Endothelial cell of hepatic sinusoid (primary cell): ENCODE data around the gene PEX11A.

ENCODE experiments used
- in situ Hi-C: cut with HindIII; loops from 2 replicates; pipeline ENCODE4 v1.10.0; 2017; ENCODE audit warnings: low sequenced_read_pairs

Gene PEX11A

DNA sequence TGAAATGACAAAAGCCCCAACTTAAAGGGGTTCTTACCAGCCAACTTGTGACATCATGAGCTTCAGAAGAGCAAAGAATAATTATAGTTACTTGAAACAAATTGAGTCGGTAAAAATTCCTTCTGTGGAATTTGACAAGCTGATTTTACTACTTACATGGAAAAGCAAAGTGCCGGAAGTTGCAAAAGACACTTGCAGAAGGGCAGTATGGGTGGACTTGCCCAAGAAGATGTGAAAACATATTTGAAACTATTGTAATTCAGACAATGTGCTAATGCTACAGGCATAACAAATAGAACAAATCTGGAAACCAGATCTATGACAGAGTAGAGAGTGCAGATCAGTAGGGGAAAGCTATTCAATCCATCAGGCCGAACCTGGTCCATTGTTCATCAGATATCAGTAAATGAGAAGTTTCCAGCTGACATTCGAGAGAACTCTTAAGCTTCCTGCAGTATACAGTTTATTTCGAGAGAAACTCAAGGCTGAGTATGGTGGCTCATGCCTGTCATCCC is 32.8 kb downstream of the PEX11A start:
- in situ Hi-C loops, result no loop called here

DNA sequence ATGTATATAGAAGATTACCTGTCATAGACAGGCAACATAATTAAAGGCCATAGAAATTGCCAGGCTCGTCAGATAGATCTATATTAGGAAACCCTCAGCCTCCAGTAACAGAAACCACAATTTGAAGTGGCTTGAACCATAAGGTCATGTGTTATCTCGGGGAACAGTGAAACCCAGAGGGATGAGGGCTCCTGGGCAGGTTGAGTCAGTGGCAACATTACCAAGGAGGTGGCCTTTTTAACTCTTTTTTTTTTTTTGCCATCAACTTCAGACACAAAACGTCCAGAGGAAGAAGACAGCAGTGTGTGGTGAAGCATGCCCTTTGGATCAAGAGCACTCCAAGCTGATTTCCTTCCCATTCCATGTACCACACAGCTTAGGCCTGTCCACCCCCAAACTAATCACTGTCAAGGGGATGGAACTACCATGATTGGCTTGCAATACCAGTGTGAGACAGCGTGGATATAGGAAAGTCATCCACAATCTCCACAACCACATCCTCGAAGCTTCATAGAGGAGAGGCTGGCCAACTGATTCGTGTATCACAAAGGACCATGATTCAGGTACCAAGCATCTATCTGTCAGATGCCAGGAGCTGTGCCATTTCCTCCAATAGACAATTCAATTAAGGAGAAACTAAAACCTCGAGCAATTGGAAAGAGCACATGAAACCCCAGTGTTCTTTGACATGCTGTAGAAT is 34.3 kb downstream of the PEX11A start:
- in situ Hi-C loops, result no loop called here

DNA sequence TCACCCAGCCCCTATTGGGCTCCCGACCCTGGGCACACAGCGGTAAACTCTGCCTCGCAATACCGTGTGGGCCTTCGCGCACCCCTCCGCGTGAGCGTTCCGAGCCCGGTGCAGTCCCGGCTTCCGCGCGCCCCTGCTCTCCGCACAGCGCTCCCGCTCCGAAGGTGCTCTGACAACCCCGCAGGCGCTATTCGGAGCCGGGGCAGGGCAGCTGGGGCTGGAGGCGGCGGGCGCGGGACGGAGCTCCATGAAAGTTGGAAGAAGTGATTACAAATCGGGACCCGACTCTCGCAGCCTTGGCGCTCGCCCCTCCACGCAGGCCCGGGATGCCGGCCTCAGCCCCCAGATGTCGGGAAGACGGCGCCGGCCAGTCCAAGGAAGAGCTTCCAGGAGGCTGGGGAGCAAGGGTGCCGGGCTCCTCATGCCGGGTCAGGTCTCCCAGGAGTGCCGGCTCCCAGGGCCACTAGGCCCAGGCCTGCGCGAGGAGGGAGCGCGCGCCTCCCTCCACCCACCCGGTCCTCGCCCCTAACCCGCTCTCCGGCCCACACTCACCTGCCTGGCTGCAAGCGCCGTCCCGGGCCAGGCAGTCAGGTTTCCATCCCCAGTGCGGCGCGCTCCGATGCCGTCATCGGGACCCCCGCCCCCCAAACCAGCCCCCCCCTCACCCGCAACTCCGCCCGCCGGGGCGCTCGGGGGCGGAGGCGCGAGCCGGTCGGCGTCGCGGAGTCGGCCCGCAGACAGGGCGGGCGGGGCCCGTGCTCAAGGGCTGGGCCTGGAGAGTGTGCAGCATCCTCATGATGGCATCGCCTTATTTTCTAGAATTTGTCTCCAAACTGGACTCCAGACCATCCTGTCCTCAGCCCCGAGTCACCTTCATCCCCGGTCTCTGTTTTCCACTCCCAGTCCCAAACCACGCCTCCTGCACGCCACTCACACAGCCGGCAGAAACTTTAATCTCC is 35.4 kb downstream of the PEX11A start, which contains the start of gene KIF7:
KIF7 (minus strand) TSS at position 621 of the 959 bp plus-strand sequence. CDS start 2,537 bp downstream, outside the sequence.
- in situ Hi-C loops, result no loop called here

DNA sequence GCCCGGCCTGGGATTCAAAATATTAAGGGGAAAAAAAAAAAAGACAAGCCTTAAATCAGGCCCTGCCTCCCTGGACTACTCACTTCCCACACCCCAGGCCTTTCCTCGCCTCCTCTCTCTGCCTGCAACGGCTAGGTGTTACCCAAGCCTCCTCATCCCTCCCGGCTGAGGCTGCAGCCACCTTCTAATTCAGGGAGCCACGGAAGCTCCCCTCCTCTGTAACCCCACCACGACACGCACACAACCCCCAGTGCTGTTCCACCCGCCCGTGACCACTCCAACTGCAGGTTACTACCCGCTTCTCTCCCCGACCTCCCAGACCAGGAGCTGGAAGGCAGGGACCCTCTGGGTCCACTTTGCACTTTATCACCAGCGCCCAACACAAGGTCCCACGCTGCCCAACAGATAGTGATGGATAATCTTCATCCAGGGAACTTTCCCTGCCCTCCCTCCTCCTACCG is 36.2 kb downstream of the PEX11A start:
- in situ Hi-C loops, result no loop called here

DNA sequence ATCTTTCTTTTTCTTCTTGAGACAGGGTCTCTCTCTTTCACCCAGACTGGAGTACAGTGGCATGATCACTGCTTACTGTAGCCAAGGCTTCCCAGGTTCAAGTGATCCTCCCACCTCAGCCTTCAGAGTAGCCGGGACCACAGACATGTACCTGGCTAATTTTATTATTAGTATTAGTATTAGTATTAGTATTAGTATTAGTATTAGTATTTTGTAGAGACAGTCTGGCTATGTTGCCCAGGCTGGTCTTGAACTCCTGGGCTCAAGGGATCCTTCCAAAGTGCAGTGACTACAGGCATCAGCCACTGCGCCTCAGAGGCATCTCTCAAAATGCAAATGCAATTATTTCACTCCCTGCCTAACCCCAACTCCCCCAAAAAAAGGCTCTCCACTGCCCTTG is 37.0 kb downstream of the PEX11A start:
- in situ Hi-C loops, result no loop called here

DNA sequence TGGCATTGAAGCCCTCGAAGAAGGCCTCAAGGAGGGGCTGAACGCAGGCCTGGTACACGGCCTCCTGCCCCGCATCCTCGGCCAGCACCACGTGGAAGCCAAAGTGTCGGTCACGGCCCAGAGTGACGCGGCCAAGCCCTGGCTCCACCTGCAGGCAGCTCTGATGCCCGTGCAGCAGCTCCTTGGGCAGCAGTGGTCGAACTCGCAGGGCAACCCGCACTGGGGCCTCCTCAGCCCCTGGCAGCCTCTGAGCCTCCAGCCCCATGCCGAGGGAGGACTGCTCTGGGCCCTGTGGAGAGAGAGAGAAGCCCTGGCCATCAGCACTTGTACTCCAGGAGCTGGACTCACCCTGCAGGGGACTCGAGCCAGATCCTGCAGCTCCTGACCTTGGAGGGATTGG is 37.9 kb downstream of the PEX11A start:
- in situ Hi-C loops, result no loop called here

DNA sequence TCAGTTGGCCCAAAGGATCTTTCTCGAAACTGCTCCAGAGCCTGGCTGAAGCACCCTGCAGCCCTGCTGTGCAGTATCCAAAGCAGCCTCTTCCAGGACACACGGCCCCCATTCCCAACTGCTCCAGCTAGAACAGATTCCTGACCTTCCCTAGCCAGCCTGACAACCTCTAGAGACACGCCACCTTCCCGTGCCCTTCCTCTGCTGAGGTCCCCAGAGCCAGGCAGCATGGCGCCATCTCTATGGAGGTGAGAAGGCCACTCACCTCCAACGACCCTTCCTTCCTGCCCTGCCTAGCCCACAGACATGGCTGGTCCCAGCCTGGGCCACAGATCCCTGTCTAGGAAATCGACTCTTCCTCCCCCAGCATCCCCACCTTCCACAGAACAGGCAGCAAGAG is 38.4 kb downstream of the PEX11A start:
- in situ Hi-C loops, result no loop called here

DNA sequence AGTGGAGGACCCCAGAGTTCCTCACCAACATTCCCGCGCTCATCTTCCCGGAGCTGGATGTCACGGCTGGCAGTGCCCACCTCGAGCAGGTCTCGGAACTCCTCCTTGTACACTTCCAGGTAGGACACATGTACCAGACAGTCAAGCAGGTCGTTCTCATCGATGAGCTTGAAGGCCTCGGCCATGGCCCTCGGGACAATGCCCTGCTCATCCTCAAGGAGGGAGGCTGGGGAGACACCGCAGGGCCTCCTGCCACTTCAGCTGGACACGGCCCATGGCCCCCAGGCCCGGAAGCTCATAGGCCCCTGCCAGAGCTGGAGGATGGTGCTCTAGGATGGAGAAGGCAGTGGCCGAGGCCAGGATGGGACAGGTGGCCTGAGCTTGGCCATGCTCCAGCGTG is 40.8 kb downstream of the PEX11A start:
- in situ Hi-C loops, result no loop called here

DNA sequence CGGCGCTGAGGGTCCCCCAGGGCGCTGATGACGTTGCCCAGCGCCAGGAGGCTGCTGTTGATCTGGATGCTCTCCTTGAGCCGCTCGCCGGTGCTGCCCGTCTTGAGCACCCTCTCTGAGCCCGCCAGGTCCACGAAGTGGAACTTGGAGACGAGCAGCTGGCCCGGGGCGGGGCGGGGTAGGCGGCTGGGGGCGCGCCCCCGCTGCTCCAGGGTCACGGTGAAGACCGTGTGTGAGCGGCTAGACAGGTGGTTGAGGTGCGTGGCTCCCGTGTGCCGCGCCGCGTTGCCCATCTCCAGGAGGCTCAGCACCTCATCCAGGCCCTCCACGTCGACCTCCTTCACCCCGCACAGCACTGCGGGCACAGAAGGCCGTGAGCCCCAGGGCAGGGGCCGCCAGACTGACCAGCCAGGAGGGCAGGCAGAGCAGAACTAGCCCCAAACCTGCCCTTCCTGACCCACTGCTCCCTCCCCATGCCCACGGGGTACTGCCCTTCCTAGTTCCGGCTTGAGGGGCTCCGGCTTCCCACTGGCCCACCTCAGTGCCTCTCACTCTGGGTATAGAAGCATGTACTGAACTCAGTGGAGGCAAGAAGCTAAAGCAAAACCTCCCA is 41.4 kb downstream of the PEX11A start:
- in situ Hi-C loops, result no loop called here

DNA sequence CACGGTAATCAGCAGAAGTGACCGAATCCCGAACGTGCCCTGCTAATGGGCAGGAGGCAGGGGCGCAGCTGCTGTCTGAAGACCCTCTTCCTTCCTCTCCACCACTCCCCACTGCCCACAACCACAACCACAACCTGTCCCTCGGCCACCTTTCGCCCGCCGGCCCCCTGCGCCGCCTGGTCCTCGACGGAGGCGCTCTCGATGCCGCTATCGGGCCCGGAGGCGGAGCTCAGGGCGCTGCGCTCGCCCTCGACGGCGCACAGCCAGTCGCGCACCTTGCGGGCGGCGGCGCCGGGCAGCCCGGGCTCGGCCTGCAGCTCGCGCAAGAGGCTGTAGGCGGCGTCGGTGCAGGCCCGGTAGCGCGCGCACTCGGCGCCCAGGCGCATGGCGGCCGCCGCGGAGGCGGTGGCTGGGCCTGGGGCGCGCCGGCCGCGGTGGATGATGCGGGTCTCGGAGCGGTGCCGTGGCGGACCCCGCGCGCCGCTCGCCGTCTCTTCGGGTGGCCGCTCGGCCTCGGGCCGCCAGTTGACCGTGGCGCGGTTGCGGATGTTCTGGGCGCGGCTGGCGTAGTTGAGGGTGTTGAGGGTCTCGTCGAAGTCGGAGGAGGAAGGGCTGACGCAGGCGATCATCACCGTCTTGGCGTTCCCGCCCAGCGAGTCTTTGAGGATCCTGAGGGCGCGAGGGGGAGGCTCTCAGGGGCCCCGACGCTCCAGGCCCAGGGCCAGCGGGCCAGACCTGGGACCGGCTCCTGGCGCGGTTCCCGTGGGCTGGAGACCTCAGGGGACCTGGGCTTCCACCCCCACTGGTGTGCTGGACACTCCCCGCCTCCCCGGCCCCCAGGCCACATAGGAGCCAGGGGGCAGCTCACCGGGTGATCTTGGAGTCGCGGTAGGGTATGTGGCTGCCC is 42.2 kb downstream of the PEX11A start:
- in situ Hi-C loops, result no loop called here

DNA sequence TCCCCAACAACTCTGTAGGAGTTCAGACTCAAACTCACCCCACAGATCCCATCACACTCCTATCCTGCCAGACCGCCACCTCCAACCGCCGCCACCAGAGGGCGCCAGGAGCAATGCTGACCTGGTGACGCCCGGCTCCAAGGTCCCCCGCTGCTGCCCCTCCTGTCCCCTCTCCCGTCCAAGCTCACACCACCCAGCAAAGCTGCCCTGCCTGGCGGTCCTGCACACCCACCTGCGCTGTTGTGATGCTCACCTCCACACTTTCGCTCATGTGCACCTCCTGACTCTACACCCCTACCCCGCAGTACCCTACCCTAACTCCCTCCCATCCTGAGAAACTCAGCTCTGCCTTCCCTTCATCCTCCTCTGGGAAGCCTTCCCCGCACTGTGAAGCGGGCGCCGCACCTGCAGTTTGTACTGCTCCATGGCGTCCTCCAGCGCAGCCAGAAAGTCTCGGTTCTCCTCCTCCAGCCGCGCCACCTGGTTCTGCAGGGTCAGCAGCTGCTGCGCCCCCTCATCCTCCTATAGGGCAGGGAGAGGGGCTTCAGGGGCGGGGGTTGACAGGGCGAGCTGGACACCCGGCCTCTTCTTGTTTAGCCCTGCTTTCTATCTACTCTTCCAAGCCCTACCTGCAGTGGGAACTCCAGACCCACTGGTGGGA is 43.2 kb downstream of the PEX11A start:
- in situ Hi-C loops, result no loop called here

DNA sequence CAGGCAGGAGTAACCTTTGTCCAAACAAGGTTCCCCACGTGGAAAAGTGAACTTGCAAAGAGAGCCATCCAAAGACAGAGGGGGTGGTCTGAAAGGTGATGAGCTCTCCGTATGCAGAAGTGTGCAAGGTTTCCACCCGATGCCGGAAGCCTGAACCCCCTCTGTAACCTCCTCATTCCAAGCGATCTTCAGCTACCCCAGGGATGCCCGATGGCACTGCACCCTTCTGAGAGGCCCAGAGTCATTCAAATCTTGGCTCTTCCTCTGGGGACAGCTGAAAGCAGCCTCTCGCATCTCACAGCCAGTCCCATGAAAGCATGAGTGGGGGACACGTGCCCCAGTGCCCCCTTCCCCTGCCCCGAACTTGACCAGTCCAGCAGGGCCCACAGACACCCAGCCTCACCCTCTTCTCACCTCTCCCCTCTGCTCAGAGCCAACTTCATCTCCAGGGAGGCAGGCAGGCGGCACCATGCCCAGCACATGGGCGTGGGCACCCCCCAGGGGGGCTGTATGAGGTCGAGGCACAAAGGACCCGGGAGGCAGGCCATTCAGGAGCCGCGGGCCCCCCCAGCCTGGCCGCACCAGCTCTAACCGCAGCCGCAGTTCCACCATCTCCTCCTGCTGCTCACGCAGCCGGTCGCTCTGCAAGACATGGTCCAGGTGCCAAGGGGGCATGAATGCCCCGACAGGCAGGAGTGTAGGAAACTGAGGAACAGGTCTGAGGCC is 44.0 kb downstream of the PEX11A start:
- in situ Hi-C loops, result no loop called here

DNA sequence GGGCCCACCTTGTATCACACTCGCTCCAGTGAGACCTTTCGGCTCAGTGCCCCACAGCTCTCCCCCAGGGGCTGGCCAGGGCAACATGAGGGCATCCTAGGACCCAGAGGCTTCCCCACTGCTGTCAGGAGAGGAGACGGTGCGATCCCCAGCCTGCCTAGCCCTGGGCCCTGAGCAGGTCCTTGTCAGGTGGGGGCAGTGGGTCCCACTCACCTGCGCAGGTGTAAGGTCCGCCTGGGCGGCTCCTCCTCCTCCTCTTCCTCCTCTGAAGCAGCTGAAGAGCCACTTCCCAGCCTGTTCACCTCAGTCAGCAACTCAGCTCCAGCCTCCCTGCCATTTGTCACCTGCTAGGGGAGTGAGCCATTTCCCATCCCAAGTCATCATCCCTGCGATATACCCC is 44.9 kb downstream of the PEX11A start:
- in situ Hi-C loops, result no loop called here

DNA sequence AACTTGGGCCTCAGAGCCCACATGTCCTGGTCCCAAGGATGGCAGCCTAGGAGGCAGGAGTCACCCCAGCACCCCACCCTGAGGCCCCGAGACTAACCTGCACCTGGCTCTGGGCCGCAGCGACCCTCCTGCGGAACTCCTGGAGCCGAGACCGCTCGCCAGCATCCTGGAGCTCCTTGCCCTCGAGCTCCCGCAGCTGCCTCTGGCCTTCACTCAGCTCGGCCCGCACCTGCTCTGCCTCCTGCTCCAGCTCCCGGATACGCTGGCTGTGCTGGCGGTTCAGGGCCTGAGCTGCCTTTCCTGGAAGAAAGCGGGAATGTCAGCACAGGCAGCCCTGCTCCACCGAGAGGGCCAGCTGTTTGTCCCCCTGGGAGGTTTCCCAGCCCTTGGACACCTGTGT is 48.4 kb downstream of the PEX11A start:
- in situ Hi-C loops, result no loop called here

DNA sequence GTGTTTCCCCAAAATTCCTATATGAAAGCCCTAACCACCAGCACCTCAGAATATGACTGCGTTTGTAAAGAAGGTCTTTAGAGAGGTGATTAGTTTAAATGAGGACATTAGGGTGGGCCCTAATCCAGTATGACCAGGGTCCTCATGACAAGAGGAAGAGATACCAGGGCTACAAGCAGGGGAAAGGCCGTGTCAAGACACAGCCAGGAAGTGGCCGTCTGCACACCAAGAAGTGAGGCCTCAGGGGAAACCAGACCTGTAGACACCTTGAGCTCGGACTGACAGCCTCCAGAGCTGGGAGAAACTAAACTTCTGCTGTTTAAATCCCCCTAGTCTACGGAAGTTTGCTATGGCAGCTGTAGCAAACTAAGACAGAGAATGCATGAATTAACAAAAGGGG is 49.5 kb downstream of the PEX11A start:
- in situ Hi-C loops, result no loop called here

DNA sequence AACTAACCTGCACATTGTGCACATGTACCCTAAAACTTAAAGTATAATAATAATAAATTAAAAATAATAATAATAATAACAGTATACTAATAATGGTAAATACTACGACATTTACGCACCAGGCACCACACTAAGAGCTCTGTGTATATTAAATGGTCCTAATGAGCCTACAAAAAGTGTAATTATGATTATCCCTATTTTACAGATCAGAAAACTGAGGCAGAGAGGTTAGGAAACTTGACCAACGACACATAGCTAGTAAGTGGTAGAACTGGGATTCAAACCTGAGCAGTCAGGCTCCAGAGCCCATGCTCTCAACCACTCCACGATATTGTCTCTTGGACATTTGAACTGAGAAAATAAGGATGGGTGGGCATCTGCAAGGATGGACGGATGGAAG is 50.3 kb downstream of the PEX11A start:
- in situ Hi-C loops, result no loop called here

DNA sequence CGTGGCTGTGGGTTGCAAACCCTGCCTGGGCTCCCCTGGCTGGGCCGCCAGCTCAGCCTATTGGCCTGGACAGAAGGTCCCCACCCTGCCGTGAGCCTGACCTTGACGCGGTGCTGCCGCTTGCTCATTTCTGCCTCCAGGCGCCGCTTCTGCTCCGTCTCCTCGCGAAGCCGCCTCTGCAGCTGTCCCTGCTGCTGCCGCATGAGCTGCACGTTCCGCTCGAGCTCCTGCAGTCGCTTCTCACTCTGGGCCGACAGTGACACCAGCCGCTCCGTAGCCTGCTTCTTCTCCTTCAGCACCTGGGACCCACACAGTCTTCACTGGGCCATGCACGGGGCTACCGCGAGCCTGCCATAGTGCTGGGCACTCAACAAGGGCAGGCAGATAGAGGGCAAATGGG is 57.0 kb downstream of the PEX11A start:
- in situ Hi-C loops, result no loop called here

DNA sequence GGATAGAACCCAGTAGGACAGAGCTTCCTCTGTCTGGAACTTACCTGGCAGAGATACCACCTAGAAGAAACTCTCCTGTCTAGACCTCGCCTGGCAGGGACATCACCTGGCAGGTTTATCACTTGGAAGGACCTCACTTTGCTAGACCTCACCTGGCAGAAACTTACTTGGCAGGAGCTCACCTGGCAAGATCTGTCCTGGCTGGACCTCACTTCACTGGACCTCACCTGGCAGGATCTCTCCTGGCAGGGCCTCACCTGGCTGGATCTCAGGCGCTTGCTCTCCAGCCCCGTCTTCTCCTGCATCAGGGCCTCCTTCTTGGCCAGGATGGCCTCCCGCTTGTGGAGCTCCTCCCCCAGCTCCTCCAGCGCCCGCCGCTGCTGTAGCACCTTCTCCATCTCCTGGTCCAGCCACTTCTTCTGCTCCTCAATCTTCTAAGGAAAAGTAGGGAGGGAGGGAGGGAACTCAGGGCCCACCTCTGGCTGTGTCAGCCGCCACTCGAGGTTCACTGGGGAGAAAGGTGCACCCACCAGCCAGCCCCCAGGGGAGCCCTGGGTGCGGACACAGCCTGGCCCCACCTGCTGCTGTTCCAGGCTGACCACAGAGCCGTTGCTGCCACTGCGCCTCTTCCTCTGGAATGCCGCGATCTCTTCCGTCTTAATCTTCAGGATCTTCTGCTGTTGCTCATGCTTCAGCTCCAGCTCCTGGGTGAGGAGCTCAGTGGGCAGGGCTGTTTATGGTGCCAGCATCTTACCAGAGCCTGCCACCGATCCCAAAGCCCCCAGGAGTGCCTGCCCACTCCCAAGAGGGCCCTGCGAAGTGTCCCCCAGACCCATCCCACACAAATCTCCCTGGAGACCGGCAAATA is 57.8 kb downstream of the PEX11A start:
- in situ Hi-C loops, result no loop called here
